C4-2B (cell line): Measurements from ENCODE around the gene SLC22A25.

Experiments
- ZFX ChIP-seq: fragments of 450-650 bp; IDR thresholded peaks from 2 replicates; pipeline ENCODE4 v1.6.1; 2017
- TF ChIP-seq, protein P1 (sequence below): fragments of 450-650 bp; conservative IDR thresholded peaks from 2 replicates; pipeline ENCODE4 v1.5.1; 2017; ENCODE audit warnings: mild to moderate bottlenecking

DNA sequence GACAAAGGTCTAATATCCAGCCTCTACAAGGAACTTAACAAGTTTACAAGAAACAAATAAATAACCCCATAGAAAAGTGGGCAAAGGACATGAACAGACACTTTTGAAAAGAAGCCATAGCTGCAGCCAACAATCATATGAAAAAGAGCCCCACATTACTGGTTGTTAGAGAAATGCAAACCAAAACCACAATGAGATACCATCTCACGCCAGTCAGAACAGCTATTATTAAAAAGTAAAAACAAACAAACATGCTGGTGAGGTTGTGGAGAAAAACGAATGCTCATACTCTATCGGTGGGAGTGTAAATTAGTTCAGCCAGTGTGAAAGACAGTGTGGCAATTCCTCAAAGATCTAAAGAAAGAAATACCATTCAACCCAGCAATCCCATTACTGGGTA, 5.6 kb upstream of the SLC22A25 start:
- TF ChIP-seq, protein P1, sequence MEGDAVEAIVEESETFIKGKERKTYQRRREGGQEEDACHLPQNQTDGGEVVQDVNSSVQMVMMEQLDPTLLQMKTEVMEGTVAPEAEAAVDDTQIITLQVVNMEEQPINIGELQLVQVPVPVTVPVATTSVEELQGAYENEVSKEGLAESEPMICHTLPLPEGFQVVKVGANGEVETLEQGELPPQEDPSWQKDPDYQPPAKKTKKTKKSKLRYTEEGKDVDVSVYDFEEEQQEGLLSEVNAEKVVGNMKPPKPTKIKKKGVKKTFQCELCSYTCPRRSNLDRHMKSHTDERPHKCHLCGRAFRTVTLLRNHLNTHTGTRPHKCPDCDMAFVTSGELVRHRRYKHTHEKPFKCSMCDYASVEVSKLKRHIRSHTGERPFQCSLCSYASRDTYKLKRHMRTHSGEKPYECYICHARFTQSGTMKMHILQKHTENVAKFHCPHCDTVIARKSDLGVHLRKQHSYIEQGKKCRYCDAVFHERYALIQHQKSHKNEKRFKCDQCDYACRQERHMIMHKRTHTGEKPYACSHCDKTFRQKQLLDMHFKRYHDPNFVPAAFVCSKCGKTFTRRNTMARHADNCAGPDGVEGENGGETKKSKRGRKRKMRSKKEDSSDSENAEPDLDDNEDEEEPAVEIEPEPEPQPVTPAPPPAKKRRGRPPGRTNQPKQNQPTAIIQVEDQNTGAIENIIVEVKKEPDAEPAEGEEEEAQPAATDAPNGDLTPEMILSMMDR, result no peak
- TF ChIP-seq ZFX, result no peak
